HG02938 (cell line): ENCODE data around the gene PPP1R10.
A peak's percentile ranks its signal among the peaks of the same experiment; 100 is the strongest.
"Not testable (repeated sequence)": the region's sequence is repeated elsewhere in the genome, so short reads cannot be mapped to it uniquely, and the experiment has no call there.

Source experiments
- ATAC-seq: cut with Tn5 transposase; IDR thresholded peaks from one replicate; pipeline ENCODE4 v1.9.1; 2021; ENCODE audit warnings: mild to moderate bottlenecking, moderate library complexity; ENCODE audit not compliant: unreplicated experiment

Gene PPP1R10

GRCh38 chr6:30599625-30600324, 17.3 kb downstream of the PPP1R10 start:
- ATAC-seq = no peak

DNA sequence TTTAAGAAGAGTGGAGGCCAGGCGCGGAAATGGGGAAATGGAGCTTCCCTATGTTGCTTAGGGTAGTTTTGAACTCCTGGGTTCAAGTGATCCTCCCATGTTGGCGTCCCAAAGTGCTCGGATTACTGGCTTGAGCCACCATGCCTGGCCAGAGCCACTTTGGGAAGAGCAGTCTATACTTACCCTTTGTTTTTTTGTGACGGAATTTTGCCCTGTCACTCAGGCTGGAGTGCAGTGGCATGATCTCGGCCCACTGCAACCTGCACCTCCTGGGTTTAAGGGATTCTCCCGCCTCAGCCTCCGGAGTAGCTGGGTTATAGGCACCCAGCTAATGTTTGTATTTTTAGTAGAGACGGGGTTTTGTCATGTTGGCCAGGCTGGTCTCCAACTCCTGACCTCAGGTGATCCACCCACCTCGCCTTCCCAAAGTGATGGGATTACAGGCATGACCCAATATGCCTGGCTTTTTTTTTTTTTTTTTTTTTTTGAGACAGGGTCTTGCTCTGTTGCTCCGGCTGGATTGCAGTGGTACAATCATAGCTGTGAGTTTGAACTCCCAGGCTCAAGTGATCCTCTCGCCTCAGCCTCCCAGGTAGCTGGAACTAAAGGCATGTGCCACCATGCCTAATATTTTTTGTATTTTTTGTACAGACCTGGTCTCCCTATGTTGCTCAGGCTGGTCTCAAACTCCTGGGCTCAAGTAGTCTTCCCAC, 18.0 kb downstream of the PPP1R10 start:
- ATAC-seq = no peak

DNA sequence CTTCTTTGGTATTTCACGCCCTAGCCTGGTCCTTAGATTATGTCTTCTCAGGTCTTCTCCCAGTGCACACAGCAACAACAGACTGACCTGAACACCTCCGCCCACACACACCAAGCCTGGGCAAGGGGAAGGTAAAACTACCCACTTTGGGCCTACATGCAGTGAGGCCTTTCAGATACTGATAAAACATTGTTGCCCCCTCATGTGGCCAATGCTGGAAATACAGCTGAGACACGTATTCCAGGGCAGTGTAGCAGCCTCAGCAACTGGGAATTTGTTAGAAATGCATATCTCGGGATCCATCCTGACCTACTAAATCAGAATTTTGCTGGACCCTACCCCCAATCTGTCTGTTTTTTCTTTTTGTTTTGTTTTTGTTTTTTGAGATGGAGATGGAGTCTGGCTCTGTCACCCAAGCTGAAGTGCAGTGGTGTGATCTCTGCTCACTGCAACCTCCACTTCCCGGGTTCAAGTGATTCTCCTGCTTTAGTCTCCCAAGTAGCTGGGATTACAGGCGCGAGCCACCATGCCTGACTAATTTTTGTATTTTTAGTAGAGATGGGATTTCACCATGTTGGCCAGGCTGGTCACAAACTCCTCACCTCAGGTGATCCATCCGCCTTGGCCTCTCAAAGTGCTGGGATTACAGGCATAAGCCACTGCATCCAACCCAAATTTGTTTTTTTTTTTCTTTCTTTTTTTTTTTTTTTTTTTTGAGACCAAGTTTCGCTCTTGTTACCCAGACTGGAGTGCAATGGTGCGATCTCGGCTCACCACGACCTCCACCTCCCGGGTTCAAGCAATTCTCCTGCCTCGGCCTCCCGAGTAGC, 19.5 kb downstream of the PPP1R10 start:
- ATAC-seq = not testable (repeated sequence)

DNA sequence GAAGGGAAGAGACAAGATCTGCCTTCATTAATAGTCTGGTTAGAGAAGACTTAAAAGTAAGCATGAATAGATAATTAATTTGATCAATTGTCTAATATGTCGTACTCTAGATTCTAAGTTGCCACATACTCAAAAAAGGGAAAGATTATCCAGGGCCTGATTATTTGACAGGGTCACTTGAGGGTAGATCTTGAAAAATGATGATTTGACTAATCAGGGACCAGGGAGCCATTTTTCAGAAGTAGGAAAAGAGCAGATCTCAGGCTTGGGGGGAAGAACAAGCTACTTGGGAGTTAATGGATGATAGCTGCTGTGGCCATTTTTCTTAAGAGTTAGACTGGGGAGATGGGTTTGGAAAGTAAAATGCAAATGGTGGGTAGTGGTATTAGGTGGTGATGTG, 24.8 kb downstream of the PPP1R10 start:
- no peak for ATAC-seq

DNA sequence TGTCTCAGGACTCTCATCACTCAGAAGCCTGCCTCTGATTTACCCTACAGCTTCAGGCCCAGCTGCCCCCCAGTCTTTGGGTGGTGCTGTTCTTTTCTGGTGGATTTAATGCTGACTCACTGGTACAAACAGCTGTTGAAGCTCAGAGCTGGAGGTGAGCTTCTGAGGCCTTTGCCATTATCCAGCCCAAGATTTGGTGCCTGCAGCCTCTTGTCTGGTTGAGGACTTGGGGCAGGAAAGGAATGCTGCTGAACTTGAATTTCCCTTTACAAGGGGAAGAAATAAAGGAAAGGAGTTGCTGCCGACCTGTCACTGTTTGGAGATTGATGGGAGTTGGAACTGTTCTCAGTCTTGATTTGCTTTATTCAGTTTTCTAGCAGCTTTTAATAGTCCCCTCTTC, 26.0 kb downstream of the PPP1R10 start:
- no peak for ATAC-seq

DNA sequence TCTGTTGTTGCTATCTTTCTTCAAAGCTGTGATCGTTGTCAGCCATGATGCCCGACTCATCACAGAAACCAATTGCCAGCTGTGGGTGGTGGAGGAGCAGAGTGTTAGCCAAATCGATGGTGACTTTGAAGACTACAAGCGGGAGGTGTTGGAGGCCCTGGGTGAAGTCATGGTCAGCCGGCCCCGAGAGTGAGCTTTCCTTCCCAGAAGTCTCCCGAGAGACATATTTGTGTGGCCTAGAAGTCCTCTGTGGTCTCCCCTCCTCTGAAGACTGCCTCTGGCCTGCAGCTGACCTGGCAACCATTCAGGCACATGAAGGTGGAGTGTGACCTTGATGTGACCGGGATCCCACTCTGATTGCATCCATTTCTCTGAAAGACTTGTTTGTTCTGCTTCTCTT, 26.5 kb downstream of the PPP1R10 start:
- ATAC-seq = no peak

- no peak for ATAC-seq
These were observed 27.2 kb downstream of the PPP1R10 start for GRCh38 chr6:30589754-30590358.

- ATAC-seq = no peak
These were observed 33.1 kb downstream of the PPP1R10 start for GRCh38 chr6:30583921-30584320.

DNA sequence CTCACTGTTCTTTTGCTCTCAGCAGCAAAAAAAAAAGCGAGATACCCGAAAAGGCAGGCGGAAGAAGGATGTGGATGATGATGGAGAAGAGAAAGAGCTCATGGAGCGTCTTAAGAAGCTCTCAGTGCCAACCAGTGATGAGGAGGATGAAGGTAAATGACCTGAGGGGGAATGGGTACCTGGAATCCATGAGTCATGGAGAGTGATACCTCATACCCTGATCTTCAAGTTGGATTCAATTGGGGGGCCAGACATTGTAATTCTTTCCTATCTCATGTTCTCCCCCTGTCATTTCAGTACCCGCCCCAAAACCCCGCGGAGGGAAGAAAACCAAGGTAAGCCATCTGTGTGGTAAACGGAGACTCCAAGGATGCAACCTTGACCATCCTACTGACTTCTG, 39.0 kb downstream of the PPP1R10 start:
- ATAC-seq = no peak

DNA sequence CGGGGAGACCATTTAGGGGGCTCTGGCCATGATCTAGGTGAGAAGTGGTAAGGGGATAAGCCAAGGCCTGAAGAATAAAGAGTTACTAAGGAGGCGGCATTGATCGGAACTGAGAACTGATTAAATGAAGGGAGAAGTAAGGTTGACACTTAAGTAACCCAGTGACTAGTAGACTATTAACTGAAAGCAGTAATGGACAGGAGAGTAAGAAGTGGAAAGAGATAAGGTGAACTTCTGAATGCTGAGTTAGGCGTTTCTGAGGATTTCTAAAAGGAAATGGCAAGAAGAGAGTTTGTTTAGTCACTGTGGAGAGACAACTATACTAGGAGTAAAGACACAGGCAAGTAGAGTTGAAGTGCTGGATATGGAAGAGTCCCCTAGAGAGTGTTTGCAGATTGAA, 43.9 kb downstream of the PPP1R10 start:
- ATAC-seq = no peak

DNA sequence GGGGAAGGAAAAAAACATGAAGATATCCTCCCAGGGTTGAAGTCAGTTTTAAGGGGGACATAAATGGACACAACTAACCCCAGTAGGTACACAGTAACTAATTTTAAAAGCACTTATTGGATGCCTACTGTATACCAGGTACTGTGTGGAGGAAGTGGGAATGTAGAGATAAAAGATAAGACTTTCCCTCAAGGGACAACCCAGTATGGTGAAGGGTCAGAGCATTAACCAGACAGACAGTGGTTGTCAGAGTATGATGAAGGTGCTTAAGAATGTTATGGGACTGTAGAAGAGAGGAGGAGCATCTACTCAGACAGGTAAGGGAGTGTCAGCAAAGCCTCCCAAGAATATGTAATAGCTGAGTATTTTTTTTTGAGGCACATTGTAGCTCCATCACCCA, 44.9 kb downstream of the PPP1R10 start:
- ATAC-seq = no peak

DNA sequence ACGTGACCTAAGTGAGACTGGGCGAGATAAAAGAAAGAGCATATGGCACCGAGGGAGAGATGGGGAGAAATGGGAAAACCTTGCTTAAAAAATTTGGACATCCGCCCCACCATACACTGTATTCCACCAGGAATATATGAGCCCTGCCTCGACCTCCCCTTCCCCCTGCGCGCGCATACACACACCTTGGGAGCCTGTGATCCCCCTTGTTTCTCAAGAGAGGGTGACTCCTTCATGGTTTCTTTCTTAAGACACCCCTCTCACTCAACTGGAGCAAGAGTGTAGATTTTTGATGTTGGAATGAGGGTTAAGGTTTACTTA, 45.3 kb downstream of the PPP1R10 start:
- no peak for ATAC-seq

- ATAC-seq = peak; percentile 77
These were observed 45.8 kb downstream of the PPP1R10 start, which contains the start of gene ABCF1 for GRCh38 chr6:30571075-30571761. TSS of gene ABCF1 (plus strand) at chr6:30571442. CDS start at chr6:30571488, 46 bp downstream.

GRCh38 chr6:30570740-30571074, 46.3 kb downstream of the PPP1R10 start:
- ATAC-seq = peak; percentile 20

DNA sequence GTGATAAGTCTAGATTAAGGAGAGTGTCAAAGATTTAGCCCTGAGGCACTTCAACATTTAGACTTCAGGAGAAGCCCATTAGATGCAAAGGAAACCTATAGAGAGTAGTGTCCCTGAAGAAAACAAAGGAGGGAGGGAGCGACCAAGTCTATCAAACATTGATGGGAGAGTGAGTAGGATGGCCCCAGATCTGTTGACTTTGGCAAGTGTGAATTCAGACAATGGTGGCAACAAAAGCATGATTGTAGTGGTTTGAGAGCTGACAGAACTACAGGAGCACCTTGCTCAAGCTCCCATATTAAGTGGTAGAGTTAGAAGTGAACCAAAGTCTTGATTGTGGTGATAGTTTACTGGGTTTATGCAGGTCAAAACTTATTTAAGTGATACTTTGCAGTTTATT, 46.8 kb downstream of the PPP1R10 start:
- ATAC-seq = no peak

GRCh38 chr6:30568245-30568644, 48.8 kb downstream of the PPP1R10 start:
- ATAC-seq = no peak

DNA sequence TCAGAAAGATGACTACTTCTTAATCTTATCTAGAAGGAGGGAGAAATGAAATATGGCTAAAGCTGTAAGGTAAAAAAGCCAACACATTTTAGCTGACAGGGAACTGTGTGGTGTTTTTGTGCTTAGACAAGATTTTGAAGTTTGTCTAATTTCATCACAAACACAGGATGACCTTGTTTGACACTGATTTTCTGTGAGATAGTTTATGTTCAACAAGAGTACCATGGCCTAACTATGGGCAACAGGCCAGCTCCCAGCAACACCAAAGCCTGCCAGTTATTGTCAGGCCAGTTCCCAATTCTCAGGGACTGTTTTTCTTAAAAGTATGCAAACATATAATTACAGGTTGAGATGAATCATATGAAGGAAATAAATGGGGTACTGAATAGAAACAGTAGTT, 51.3 kb downstream of the PPP1R10 start:
- no peak for ATAC-seq

DNA sequence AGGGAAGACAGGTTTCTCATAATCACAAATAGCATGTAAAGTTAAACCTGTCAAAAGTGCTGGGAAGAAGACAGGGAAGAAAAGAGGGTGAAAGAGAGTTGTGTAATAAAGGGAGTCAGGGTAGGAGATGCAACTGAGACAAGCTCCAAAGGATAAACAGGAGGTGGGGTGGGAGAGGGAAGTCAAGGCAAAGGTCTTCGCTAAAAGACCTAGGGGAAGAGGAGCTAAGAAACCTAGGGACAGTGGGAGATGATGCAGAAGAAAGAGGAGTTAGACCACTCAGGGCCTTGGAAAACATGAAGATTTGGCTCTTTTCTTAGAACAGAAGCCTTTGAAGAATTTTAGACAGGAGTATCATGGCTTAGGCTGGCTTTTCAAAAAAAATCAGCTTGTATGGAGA, 52.9 kb downstream of the PPP1R10 start:
- no peak for ATAC-seq

DNA sequence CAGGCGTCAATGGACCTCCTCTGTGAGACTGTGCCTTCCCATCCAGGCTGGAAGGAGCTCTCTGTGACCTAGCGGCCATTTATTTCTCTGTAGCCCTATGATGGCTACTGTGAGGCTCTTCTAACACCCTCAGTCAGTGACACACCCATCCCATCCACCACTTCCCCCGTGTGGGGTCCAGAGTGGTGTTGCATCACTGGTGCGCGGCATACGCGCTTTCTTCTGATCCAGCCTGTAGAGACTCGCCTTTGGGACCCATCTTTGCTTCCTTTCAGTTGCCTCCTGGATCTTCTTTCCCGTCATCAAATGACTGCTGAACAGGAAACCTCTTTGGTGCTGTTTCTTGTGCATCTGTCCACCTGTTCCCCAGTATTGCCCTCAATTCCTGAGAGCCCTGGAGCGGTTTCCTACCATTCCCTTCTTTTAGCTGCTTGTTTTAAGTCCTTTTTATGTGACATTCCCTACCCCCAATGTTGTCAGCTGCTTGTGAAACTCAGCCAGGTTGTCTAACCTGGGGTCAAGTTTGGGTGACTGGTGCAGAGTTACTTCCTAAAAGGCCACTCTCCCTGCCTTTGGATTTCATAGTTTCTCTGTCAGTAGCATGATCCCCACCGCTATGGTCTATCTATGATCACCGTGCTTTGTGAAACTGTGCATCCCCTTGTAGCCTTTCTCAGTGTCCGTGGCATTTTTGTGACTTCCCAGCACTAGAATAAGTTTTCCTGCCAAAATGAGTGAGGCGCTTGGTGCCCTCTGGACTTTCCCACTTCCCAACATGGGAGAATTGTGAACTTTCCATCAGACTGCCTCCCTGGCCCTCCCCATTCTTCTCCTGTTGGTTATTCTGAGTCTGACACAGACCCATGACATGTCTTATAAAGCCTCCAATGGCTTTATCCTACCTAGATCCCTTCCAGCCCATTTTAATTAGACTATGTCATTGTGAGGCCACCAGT, 54.3 kb downstream of the PPP1R10 start:
- ATAC-seq = no peak

DNA sequence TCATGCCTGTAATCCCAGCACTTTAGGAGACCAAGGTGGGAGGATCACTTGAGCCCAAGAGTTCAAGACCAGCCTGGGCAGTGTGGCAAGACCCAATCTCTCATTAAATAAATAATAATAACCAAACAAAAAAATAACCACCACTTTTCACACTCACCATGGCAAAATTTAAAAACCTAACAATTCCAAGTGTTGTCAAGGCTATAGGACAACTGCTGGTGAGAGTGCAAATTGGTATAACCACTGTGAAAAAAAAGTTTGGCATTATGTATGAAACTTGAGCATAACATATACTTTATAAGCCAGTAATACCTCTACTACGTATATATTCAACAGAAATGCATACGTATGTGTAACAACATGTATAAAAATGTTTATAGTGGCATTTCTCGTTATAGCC, 56.1 kb downstream of the PPP1R10 start:
- no peak for ATAC-seq
